ENCODE measurements around the gene OGFR. TPM values are rescaled to one million over a fixed set of nuclear protein-coding genes. Genes with fewer than 3 reads are reported as not detected.

Gene OGFR
- total and polyA plus RNA-seq, 12 donors: 9.3 to 157 (median 45.0) TPM

- WGBS, 4 donors: 28 to 37% (median 33%) methylated on average over 19 to 24 of the region's 24 CpGs
- peaks cover 0 to 25% of the 10 kb centered on the region in 2 donors for H3K4me1 ChIP-seq (replicated peaks in 1 of 2)
- peaks cover 23% of the 10 kb centered on the region for H3K27me3 ChIP-seq
- no peak for DNase-seq
- no peaks in the 10 kb centered on the region for H3K9me3 ChIP-seq (replicated peaks in 1 of 3)
- no peak overlapping the region for H3K27ac ChIP-seq
- H3K4me3 ChIP-seq: no peak overlapping the region
- no peak for TF ChIP-seq CTCF (IDR thresholded peaks at IDR 0.05)
- H3K36me3 ChIP-seq (replicated peaks in 1 of 2): peaks cover 0 to 32% of the 10 kb centered on the region in 2 donors
- intact Hi-C loops (cut with DNase I): no loop called here
Measured at GRCh38 chr20:62815066-62815991, 10.7 kb downstream of the OGFR start.

GRCh38 chr20:62816031-62816883 is 11.6 kb downstream of the OGFR start:
- WGBS, 4 donors: 3 to 33% (median 8%) methylated on average over 2 to 57 of the region's 57 CpGs
- Histone ChIP-seq H3K4me3 (peak overlapping the region in 1 of 4 donors; percentile 42), H3K27me3 (peaks cover 23% of the 10 kb centered on the region), H3K9me3 (replicated peaks in 1 of 3) (no peaks in the 10 kb centered on the region), H3K27ac (no peak overlapping the region), H3K36me3 (replicated peaks in 1 of 2) (peaks cover 0 to 23% of the 10 kb centered on the region in 2 donors), H3K4me1 (replicated peaks in 1 of 2) (peaks cover 0 to 25% of the 10 kb centered on the region in 2 donors)
- TF ChIP-seq CTCF (IDR thresholded peaks at IDR 0.05): no peak
- intact Hi-C loops (cut with DNase I): no loop called here
- DNase-seq: no peak

- Histone ChIP-seq H3K27me3 (peaks cover 23% of the 10 kb centered on the region), H3K36me3 (replicated peaks in 1 of 2) (peaks cover 0 to 14% of the 10 kb centered on the region in 2 donors), H3K27ac (peak within 1 kb of the TSS in 1 of 5 donors; percentile 41), H3K9me3 (replicated peaks in 1 of 3) (no peaks in the 10 kb centered on the region), H3K4me3 (peak within 1 kb of the TSS in 1 of 4 donors; percentile 42), H3K4me1 (replicated peaks in 1 of 2) (peaks cover 0 to 25% of the 10 kb centered on the region in 2 donors)
- TF ChIP-seq POLR2A (IDR thresholded peaks at IDR 0.05): no peak
- TF ChIP-seq CTCF (IDR thresholded peaks at IDR 0.05): no peak
- intact Hi-C loops (cut with DNase I): no loop called here
- WGBS, 4 donors: 9 to 42% (median 10%) methylated on average over 3 to 108 of the region's 108 CpGs; no CpG with 5 or more reads in 1 of the 4 donors
- no peak for DNase-seq
Measured at GRCh38 chr20:62816884-62817873, 12.5 kb downstream of the OGFR start, which contains the start of gene COL9A3. Gene COL9A3, plus strand, starts transcription at chr20:62817050. Its CDS starts 15 bp downstream, at chr20:62817065.

Measured in adrenal gland (tissue), 12 donors.